Upper lobe of left lung (tissue), 6 donors: ENCODE results near the gene MTERF1. TPM values are rescaled to one million over a fixed set of nuclear protein-coding genes. Genes with fewer than 3 reads are reported as not detected.
"Not testable (repeated sequence)": the region's sequence is repeated elsewhere in the genome, so short reads cannot be mapped to it uniquely, and the experiment has no call there.

Source experiments
- ATAC-seq, 2 donors: fragments of 200-7000 bp; cut with Tn5 transposase; one replicate each; pipeline ENCODE4 v1.9.1; 2022; ENCODE audit warnings: mild to moderate bottlenecking in 2 of 2, moderate library complexity in 2 of 2; ENCODE audit not compliant: low FRiP score in 2 of 2
- DNase-seq, 2 donors: peaks; one replicate each; pipeline ENCODE4 v3.0.0-alpha.2; 2019 to 2020
- H3K27ac ChIP-seq, 4 donors: fragments of 200-600 bp; sonication (generic); one replicate each; pipeline ENCODE4 v1.5.1; 2016 to 2019
- H3K27me3 ChIP-seq, 4 donors: fragments of 200-600 bp; sonication (generic); one replicate each; pipeline ENCODE4 v1.5.1; 2017 to 2019
- H3K36me3 ChIP-seq, 4 donors: fragments of 200-600 bp; sonication (generic); one replicate each; pipeline ENCODE4 v1.5.1; 2016 to 2019
- H3K4me1 ChIP-seq, 4 donors: fragments of 200-600 bp; sonication (generic); one replicate each; pipeline ENCODE4 v1.5.1; 2018 to 2019
- H3K4me3 ChIP-seq, 4 donors: fragments of 200-600 bp; sonication (generic); one replicate each; pipeline ENCODE4 v1.5.1; 2017 to 2019; ENCODE audit warnings: mild to moderate bottlenecking in 2 of 4, moderate library complexity in 1 of 4
- H3K9me3 ChIP-seq, 4 donors: fragments of 200-600 bp; sonication (generic); one replicate each; pipeline ENCODE4 v1.5.1; 2018 to 2019
- CTCF ChIP-seq, 6 experiments: fragments of 450-650 bp in 4 of 6; fragments of 200-600 bp in 2 of 6; sonication (generic) in 2 of 6; IDR thresholded peaks; one replicate each; pipeline ENCODE4 v1.5.1; 2016 to 2019; ENCODE audit warnings: antibody characterized with exemption in 6 of 6
- EP300 ChIP-seq, 4 donors: sonication (generic); formaldehyde crosslinking; IDR thresholded peaks; one replicate each; pipeline ENCODE4 v1.5.1; 2017; ENCODE audit warnings: antibody characterized with exemption in 4 of 4, control low read depth in 2 of 4
- POLR2A ChIP-seq, 4 donors: fragments of 450-650 bp; IDR thresholded peaks; one replicate each; pipeline ENCODE4 v1.5.1; 2016 to 2017; ENCODE audit warnings: antibody characterized with exemption in 4 of 4, mild to moderate bottlenecking in 2 of 4
- POLR2AphosphoS5 ChIP-seq, 2 donors: sonication (generic); formaldehyde crosslinking; IDR thresholded peaks; one replicate each; pipeline ENCODE4 v1.5.1; 2017; ENCODE audit warnings: antibody characterized with exemption in 2 of 2
- WGBS, 2 donors: methylation state at CpG; one replicate each; pipeline ENCODE4 v1.1.5; 2017 to 2018; 5-methylcytosine and 5-hydroxymethylcytosine counted together
- total RNA-seq, 6 donors: library from RNA; depleted of rRNA in 4 of 6; stranded (reverse); fragments of >200 nt in 4 of 6; gene quantifications; one replicate each; pipeline versions ENCODE4 v1.1.0 to v1.2.1, GENCODE V29; 2016 to 2021
- donor health status: DM: no; HTN: no; CAD: no; lungs with moderate emphysema.
- donor health status: DM: no; HTN: yes; CAD: no; lungs with severe emphysema.

MTERF1 gene
- total RNA-seq, 6 donors from 2014 or later, result 7.7 to 10.0 (median 8.8) TPM

- TF ChIP-seq POLR2A (IDR thresholded peaks at IDR 0.05) (no peak), EP300 (IDR thresholded peaks at IDR 0.05) (no peak), CTCF (IDR thresholded peaks at IDR 0.05) (no peak), POLR2AphosphoS5 (IDR thresholded peaks at IDR 0.05) (no peak)
- H3K36me3 ChIP-seq, result no peaks in the 10 kb centered on the region
- peaks cover 0 to 7% (median 0%) of the 10 kb centered on the region in 4 donors for H3K4me1 ChIP-seq
- ATAC-seq (no peak), DNase-seq (no peak)
- H3K4me3 ChIP-seq, result no peak overlapping the region
- H3K27me3 ChIP-seq, result no peaks in the 10 kb centered on the region
- H3K27ac ChIP-seq, result no peak overlapping the region
- 92 to 95% methylated on average over 4 of the region's 4 CpGs for WGBS, 2 donors
- no peaks in the 10 kb centered on the region for H3K9me3 ChIP-seq
Observed at GRCh38 chr7:91911121-91911520, 30.6 kb upstream of the MTERF1 start.

GRCh38 chr7:91910171-91910570 lies 29.7 kb upstream of the MTERF1 start:
- Histone ChIP-seq H3K9me3 (no peaks in the 10 kb centered on the region), H3K27ac (no peak overlapping the region), H3K36me3 (no peaks in the 10 kb centered on the region), H3K4me1 (peaks cover 0 to 7% (median 0%) of the 10 kb centered on the region in 4 donors), H3K27me3 (no peaks in the 10 kb centered on the region), H3K4me3 (no peak overlapping the region)
- 25 to 63% methylated on average over 1 of the region's 1 CpG for WGBS, 2 donors
- DNase-seq, result no peak
- ATAC-seq, result no peak
- no peak for TF ChIP-seq POLR2AphosphoS5 (IDR thresholded peaks at IDR 0.05)
- no peak for TF ChIP-seq EP300 (IDR thresholded peaks at IDR 0.05)
- no peak for TF ChIP-seq CTCF (IDR thresholded peaks at IDR 0.05)
- no peak for TF ChIP-seq POLR2A (IDR thresholded peaks at IDR 0.05)

GRCh38 chr7:91899563-91899962 lies 19.1 kb upstream of the MTERF1 start:
- Histone ChIP-seq H3K4me1 (no peaks in the 10 kb centered on the region), H3K4me3 (no peak overlapping the region), H3K36me3 (no peaks in the 10 kb centered on the region), H3K27ac (no peak overlapping the region), H3K27me3 (no peaks in the 10 kb centered on the region), H3K9me3 (no peaks in the 10 kb centered on the region)
- TF ChIP-seq POLR2A (IDR thresholded peaks at IDR 0.05), result no peak
- no peak for ATAC-seq
- WGBS, 2 donors, result 93 to 94% methylated on average over 1 of the region's 1 CpG
- DNase-seq, result no peak

GRCh38 chr7:91898240-91898992 lies 17.9 kb upstream of the MTERF1 start:
- Histone ChIP-seq H3K27ac (no peak overlapping the region), H3K27me3 (no peaks in the 10 kb centered on the region), H3K36me3 (no peaks in the 10 kb centered on the region), H3K9me3 (no peaks in the 10 kb centered on the region), H3K4me1 (peaks cover 0 to 5% (median 0%) of the 10 kb centered on the region in 4 donors), H3K4me3 (no peak overlapping the region)
- ATAC-seq (no peak), DNase-seq (no peak)
- TF ChIP-seq EP300 (IDR thresholded peaks at IDR 0.05), result no peak
- WGBS, 2 donors, result 69 to 72% methylated on average over 10 of the region's 10 CpGs

- TF ChIP-seq POLR2A (IDR thresholded peaks at IDR 0.05) (no peak), POLR2AphosphoS5 (IDR thresholded peaks at IDR 0.05) (no peak), CTCF (IDR thresholded peaks at IDR 0.05) (no peak), EP300 (IDR thresholded peaks at IDR 0.05) (no peak)
- H3K9me3 ChIP-seq, result no peaks in the 10 kb centered on the region
Observed at GRCh38 chr7:91894781-91895480, 14.4 kb upstream of the MTERF1 start.

GRCh38 chr7:91893699-91894098 lies 13.2 kb upstream of the MTERF1 start:
- ATAC-seq, H3K36me3 ChIP-seq, H3K9me3 ChIP-seq, H3K4me3 ChIP-seq, H3K27me3 ChIP-seq, H3K27ac ChIP-seq, H3K4me1 ChIP-seq, DNase-seq: not testable (repeated sequence)
- 82 to 88% methylated on average over 5 of the region's 5 CpGs for WGBS, 2 donors

More at GRCh38 chr7:91894781-91895480, 14.4 kb upstream of the MTERF1 start:
- H3K4me3 ChIP-seq, result no peak overlapping the region
- no peaks in the 10 kb centered on the region for H3K36me3 ChIP-seq
- peaks cover 0 to 5% (median 0%) of the 10 kb centered on the region in 4 donors for H3K4me1 ChIP-seq
- H3K27ac ChIP-seq, result no peak overlapping the region
- DNase-seq (no peak), ATAC-seq (no peak)
- H3K27me3 ChIP-seq, result no peaks in the 10 kb centered on the region
- WGBS, 2 donors, result 60 to 65% methylated on average over 1 of the region's 1 CpG
